Activated naive CD4-positive, alpha-beta T cell treated with anti-CD3 and anti-CD28 coated beads, Interleukin-2, amount 50 U/mL, for 72 hours (primary cell): ENCODE measurements around the gene ROGDI. TPM values are rescaled to one million over a fixed set of nuclear protein-coding genes. Genes with fewer than 3 reads are reported as not detected.

Experiments used
- ATAC-seq, 2 donors: fragments of 150-1000 bp; cut with Tn5 transposase; 2 replicates each; pipeline ENCODE4 v1.10.0; 2021; ENCODE audit warnings: mild to moderate bottlenecking in 2 of 2, moderate library complexity in 2 of 2
- DNase-seq, 2 donors: peaks; one replicate each; pipeline ENCODE4 v3.0.0; 2021 to 2022; ENCODE audit warnings: low spot score in 2 of 2
- H3K27ac Mint-ChIP-seq, 2 donors: one replicate each; pipeline ENCODE4 v1.8.0; 2022; ENCODE audit warnings: mild to moderate bottlenecking in 2 of 2, mixed read lengths in 2 of 2
- H3K36me3 Mint-ChIP-seq, 2 donors: one replicate each; pipeline ENCODE4 v1.8.0; 2022; ENCODE audit warnings: mixed read lengths in 2 of 2
- H3K9me3 Mint-ChIP-seq, 2 donors: one replicate each; pipeline ENCODE4 v1.8.0; 2022; ENCODE audit warnings: mixed read lengths in 2 of 2
- total RNA-seq, 2 donors: library from RNA; stranded (reverse); gene quantifications; one replicate each; pipeline ENCODE4 v1.2.3, GENCODE V29; 2022

Gene ROGDI
- total RNA-seq, 2 donors from 2014 or later: 4.6 to 18.6 TPM

DNA sequence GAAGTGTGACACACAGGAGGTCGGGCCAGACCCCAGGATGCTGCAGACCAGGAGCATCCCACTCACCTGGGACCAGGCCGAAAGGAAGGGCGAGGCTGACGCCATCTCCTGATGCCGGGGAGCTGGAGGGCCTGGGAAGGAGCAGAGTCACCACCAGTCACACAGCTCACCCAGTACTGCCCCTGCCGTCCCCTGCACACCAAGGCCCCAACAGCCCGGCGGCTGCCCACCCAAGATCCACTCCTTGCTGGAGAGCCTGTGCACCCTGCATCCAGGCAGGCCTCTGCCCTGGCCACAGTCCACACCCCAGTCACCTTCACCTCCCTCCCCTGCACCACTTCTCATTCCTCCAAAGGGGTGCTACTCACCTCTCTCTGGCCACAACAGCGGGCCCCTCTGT is 40.2 kb downstream of the ROGDI start:
- ATAC-seq (no peak), DNase-seq (no peak)
- H3K9me3 Mint-ChIP-seq: no peaks in the 10 kb centered on the region
- H3K36me3 Mint-ChIP-seq: peaks cover 0 to 6% of the 10 kb centered on the region in 2 donors
- peak overlapping the region; percentile 21 to 86 for H3K27ac Mint-ChIP-seq

DNA sequence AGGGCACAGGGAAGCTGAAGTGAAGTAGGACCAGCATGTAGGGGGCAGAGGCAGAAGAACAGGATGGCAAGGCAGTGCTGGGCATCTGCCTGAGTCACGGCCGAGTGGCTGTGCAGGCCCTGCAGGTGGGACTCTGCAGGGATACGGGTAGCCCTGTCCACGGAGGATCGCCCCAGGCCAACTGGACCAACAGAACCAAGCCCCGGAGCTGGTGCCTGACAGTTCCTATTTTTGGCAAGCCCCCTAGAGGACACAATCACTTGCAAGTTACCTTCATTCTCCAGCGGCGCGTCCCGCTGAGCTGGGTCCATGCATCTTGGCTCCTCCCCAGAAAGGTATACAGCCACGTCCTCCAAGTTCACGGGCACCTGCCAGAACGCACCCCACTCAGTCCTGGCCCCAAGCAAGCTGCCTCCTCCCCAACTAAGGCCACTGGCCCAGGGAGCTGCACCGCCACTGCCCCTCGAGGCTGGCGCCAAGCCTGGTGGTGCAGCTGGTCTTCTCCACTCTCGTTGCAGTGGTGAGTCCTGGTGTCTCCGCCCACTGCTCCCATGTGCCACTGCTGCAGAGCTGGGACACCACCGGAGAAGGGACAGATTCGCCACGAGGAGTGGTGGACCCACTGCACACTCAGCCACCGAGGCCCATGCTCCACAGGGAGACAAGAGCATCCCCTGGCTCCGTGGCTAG is 42.1 kb downstream of the ROGDI start:
- Mint-ChIP-seq H3K9me3 (peaks cover 0 to 5% of the 10 kb centered on the region in 2 donors), H3K27ac (peak overlapping the region; percentile 74 to 90), H3K36me3 (peaks cover 7 to 13% of the 10 kb centered on the region in 2 donors)
- DNase-seq (no peak), ATAC-seq (no peak)

GRCh38 chr16:4755687-4756086 is 46.7 kb downstream of the ROGDI start:
- Mint-ChIP-seq H3K36me3 (peaks cover 7 to 13% of the 10 kb centered on the region in 2 donors), H3K9me3 (peaks cover 0 to 5% of the 10 kb centered on the region in 2 donors), H3K27ac (peak overlapping the region in 1 of 2 donors; percentile 29)
- ATAC-seq (peak in 1 of 2 donors; percentile 85), DNase-seq (no peak)

DNA sequence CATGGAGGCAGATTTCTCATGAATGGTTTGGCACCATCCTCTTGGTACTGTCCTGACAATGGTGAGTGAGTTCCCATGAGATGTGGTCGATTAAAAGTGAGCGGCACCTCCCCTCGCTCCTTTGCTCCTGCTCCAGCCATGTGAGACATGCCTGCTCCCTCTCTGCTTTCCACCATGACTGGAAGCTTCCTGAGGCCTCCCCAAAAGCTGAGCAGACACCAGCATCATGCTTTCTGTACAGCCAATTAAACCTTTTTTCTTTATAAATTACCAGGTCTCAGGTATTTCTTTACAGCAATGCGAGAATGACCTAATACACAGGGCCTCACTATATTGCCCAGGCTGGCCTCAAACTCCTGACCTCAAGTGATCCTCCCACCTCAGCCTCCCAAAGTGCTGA is 47.6 kb downstream of the ROGDI start:
- DNase-seq (no peak), ATAC-seq (no peak)
- Mint-ChIP-seq H3K27ac (no peak overlapping the region), H3K36me3 (peaks cover 7 to 9% of the 10 kb centered on the region in 2 donors), H3K9me3 (peaks cover 0 to 5% of the 10 kb centered on the region in 2 donors)

DNA sequence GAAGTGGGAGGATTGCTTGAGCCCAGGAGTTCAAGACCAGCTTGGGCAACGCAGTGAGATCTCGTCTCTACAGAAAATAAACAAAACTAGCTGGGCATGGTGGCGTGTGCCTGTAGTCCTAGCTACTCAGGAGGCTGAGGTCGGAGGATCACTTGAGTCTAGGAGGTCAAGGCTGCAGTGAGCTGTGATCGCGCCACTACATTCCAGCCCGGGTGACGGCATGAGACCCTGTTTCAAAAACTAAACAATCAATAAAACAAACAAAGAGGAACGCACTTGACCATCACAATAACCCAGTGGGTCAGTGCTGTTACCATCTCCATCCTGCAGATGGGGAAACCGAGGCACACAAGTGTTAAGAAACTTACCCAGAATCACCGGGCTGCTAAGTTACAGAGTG is 49.2 kb downstream of the ROGDI start:
- Mint-ChIP-seq H3K27ac (no peak overlapping the region), H3K9me3 (peaks cover 0 to 5% of the 10 kb centered on the region in 2 donors), H3K36me3 (peaks cover 7 to 9% of the 10 kb centered on the region in 2 donors)
- DNase-seq: no peak
- no peak for ATAC-seq

DNA sequence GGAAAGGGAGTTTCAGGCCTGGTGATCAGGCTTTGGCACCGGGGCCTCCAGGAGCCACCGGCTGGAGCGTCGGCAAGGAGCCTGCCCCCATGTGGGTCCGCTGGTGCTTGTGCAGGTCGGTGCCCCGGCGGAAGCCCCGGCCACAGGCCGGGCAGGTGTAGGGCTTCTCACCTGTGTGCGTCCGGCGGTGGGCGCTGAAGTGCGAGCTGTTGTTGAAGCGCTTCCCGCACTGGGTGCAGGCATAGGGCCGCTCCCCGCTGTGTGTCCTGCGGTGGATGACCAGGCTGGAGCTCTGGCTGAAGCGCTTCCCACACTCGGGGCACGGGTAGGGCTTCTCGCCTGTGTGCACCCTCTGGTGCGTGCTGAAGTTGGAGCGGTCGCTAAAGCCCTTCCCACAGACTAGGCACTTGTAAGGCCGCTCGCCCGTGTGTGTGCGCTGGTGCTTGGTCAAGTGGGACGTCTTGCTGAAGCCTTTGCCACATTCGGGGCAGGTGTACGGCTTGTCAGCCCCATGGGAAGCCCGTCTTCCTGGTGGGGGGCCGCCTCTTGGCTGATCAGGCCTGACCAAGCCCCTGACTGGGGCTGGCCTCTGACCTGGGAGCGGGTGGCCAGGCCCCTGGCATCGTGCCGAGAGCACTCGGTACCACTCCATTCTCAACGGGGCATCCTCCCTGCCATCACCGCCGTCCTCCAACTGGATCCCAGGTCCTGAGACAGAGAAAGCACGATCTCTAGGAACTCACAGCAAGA is 49.9 kb downstream of the ROGDI start:
- Mint-ChIP-seq H3K9me3 (peaks cover 0 to 5% of the 10 kb centered on the region in 2 donors), H3K36me3 (peaks cover 7 to 9% of the 10 kb centered on the region in 2 donors), H3K27ac (no peak overlapping the region)
- DNase-seq (no peak), ATAC-seq (no peak)

DNA sequence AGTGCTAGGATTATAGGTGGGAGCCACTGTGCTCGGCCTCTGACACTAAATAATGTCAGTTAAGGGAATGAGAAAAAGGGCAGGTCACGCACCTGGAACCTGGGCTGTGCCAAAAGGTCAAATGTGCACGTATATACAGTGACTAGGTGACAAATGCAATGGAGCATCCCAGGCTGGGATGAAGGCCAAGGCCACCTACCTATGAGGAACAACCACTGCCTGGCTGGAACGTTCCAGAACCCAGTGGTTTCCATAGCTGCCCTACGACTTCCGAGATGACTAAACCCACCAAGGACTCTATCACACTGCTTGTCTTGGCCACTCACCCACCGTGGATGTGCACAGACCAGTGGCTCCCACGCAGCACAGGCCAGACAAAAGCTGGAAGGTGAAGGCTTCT is 51.5 kb downstream of the ROGDI start:
- no peak for ATAC-seq
- Mint-ChIP-seq H3K9me3 (peaks cover 0 to 5% of the 10 kb centered on the region in 2 donors), H3K36me3 (peaks cover 5 to 8% of the 10 kb centered on the region in 2 donors), H3K27ac (no peak overlapping the region)
- DNase-seq: no peak

DNA sequence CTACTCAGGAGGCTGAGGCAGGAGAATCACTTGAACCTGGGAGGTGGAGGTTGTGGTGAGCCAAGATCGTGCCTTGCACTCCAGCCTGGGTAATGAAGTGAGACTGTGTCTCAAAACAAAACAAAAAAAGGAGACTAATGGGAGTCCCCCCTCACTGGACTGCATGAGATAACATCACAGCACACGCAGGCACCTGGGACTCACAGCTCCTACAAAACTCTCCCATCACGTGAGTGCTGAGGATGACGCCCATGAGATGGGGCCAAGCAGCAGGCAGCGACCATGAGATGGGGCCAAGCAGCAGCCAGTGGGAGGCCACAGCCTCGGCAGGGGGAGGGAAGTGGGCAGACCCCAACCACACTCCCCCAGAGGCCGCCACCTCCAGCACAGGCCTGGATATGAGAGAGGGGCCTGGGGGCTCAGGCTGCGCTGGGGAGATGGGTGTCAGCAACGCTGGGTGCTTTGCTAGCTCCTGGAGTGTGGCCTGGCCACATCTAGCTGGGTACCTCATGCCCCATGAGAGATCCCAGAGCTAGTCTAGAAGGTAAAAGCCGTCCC is 52.7 kb downstream of the ROGDI start:
- ATAC-seq (no peak), DNase-seq (no peak)
- Mint-ChIP-seq H3K36me3 (no peaks in the 10 kb centered on the region), H3K9me3 (no peaks in the 10 kb centered on the region), H3K27ac (no peak overlapping the region)

DNA sequence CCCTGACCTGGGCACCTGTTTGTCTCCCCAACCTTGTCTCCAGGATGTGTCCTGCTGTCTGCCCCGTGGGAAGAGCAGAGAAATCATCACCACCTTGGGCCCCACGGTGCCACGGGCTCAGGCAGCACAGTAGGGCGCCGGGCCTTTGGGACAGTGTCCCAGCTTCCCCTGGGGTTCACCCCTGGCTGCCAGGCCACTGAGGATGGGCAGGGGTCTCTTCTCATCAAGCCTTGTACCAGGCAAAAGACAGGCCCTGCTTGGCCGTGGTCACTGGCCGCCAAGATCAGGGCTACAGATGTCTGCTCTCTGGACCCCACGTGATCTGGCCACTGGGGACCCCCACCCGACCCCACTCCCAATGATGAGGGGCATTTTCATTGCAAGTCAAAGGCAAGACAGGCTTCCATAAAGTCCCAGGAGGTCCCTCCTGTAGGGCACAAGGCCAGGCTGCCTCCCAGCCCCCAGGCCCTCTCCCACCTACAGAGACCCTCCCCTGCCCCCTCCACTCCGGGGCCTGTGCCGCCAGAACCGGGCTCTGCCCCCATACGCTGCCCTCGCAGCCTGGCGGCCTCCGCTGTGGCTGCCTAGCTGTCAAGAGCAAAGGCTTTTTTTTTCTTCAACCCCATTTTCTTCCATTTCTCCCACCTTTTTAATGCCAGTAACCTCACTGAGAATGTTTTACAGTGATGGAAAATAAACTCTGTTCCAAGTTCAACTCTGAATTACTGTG is 53.6 kb downstream of the ROGDI start:
- H3K9me3 Mint-ChIP-seq: no peaks in the 10 kb centered on the region
- no peaks in the 10 kb centered on the region for H3K36me3 Mint-ChIP-seq
- H3K27ac Mint-ChIP-seq: peak overlapping the region in 1 of 2 donors; percentile 27
- DNase-seq (no peak), ATAC-seq (no peak)

DNA sequence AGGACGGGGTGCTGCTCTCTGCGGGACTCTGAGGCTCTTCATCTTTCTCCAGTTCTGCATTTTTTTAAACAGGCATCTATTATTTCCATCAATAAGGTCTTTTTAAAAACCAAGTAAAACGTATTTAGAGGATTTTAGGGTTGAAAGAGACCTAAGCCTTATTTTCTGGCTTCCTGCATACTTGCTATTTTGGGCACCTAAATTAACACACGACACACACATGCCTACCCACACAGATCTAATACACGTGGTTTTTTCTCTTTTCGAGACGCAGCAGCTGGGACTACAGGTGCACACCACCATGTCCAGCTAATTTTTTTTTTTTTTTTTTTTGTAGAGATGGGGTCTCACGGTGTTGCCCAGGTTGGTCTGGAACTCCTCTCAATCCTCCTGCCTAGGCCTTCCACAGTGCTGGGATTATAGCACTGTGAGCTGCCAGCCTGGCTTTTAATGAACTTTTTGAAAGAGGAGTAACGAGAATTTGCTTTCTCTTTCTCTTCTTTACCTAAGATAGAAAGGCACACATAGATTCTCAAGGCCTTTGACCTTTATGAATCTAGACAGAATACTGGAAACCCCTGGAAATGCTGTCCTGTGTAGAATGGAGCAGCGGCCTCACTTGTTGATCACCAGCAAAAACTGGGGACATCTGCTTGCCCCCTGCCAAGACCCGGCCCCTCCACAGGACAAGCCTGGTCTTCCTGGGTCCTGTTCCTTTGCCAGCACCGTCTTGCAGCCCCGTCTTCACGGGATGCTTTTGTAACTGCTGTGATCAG is 54.3 kb downstream of the ROGDI start:
- no peaks in the 10 kb centered on the region for H3K9me3 Mint-ChIP-seq
- DNase-seq (no peak), ATAC-seq (no peak)
- H3K27ac Mint-ChIP-seq: peak overlapping the region; percentile 27 to 72
- H3K36me3 Mint-ChIP-seq: no peaks in the 10 kb centered on the region

GRCh38 chr16:4746991-4747574 is 55.4 kb downstream of the ROGDI start:
- Mint-ChIP-seq H3K9me3 (no peaks in the 10 kb centered on the region), H3K27ac (peak overlapping the region in 1 of 2 donors; percentile 27), H3K36me3 (no peaks in the 10 kb centered on the region)
- ATAC-seq: no peak
- no peak for DNase-seq

Other genes starting within 250 kb of the ROGDI start
- under 1 TPM; 0.05 to 0.19 TPM for gene C16orf96, start 246.3 kb downstream of the ROGDI start, total RNA-seq
- gene UBALD1, start 187.7 kb downstream of the ROGDI start, total RNA-seq: 10 to 100 TPM; 12.5 to 33.4 TPM
- gene MGRN1, start 177.8 kb downstream of the ROGDI start, total RNA-seq: 10 to 100 TPM; 46.9 to 76.4 TPM
- 10 to 100 TPM; 20.7 to 42.8 TPM for gene NUDT16L1, start 109.1 kb downstream of the ROGDI start, total RNA-seq
- 10 to 100 TPM; 19.4 to 21.5 TPM for gene ANKS3, start 68.4 kb downstream of the ROGDI start, total RNA-seq
- gene DNAAF8, start 68.1 kb downstream of the ROGDI start, total RNA-seq: under 1 TPM in 1 of 2 donors, not detected in 1; 0.09 TPM
- gene ZNF500, start 35.5 kb downstream of the ROGDI start, total RNA-seq: 10 to 100 TPM; 10.2 to 12.2 TPM
- not detected for gene SEPTIN12, start 14.3 kb downstream of the ROGDI start, total RNA-seq
- not detected for gene SMIM22, start 7.3 kb downstream of the ROGDI start, total RNA-seq
- gene GLYR1, start 44.7 kb upstream of the ROGDI start, total RNA-seq: 10 to 100 TPM; 70.3 to 80.9 TPM
- gene UBN1, start 44.8 kb upstream of the ROGDI start, total RNA-seq: 10 to 100 TPM; 23.7 to 42.0 TPM
- not detected for gene PPL, start 134.5 kb upstream of the ROGDI start, total RNA-seq
- 1 to 10 TPM in 1 of 2 donors, not detected in 1; 1.1 TPM for gene SEC14L5, start 155.7 kb upstream of the ROGDI start, total RNA-seq
- 10 to 100 TPM in 1 of 2 donors, 1 to 10 TPM in 1; 7.1 to 11.2 TPM for gene NAGPA, start 231.3 kb upstream of the ROGDI start, total RNA-seq